ENCODE results near the gene GABRR1. TPM values are rescaled to one million over a fixed set of nuclear protein-coding genes. Genes with fewer than 3 reads are reported as not detected.

The GABRR1 gene
- total and polyA plus RNA-seq, 2 of the 13 experiments (the other 11 are each of a cell fraction or from before 2014, with no cell fraction given) = not detected

- TF ChIP-seq ZNF501 (CRISPR knock-in tag; IDR thresholded peaks at IDR 0.05) (peak; percentile 92), ZNF770 (CRISPR knock-in tag; IDR thresholded peaks at IDR 0.05) (peak; percentile 69; the same call in 1 of the 2 replicates), SALL2 (CRISPR knock-in tag; IDR thresholded peaks at IDR 0.05) (peak; percentile 87), ZKSCAN8 (CRISPR knock-in tag; IDR thresholded peaks at IDR 0.05; ENCODE audit: borderline replicate concordance) (no peak), ZBTB39 (CRISPR knock-in tag; IDR thresholded peaks at IDR 0.05) (peak; percentile 75; the same call in 1 of the 2 replicates), KMT2B (CRISPR knock-in tag; IDR thresholded peaks at IDR 0.05) (peak; percentile 78; the same call in 1 of the 2 replicates), MXI1 (IDR thresholded peaks at IDR 0.05; ENCODE audit: borderline replicate concordance, low read depth, low read length) (peak; percentile 59; the same call in 1 of the 3 replicates), ZNF777 (CRISPR knock-in tag; IDR thresholded peaks at IDR 0.05) (peak; percentile 89), SMAD1 (CRISPR knock-in tag; IDR thresholded peaks at IDR 0.05; ENCODE audit: borderline replicate concordance, low read depth) (0 out of 2 replicates have a peak, but pooled peaks have one; percentile 31), ZNF782 (CRISPR knock-in tag; IDR thresholded peaks at IDR 0.05; ENCODE audit: borderline replicate concordance) (0 out of 2 replicates have a peak, but pooled peaks have one; percentile 51), ZBTB49 (CRISPR knock-in tag; IDR thresholded peaks at IDR 0.05; ENCODE audit: borderline replicate concordance) (no peak), GZF1 (CRISPR knock-in tag; IDR thresholded peaks at IDR 0.05) (no peak; the same call in 1 of the 2 replicates), ZNF251 (CRISPR knock-in tag; IDR thresholded peaks at IDR 0.05) (no peak), ARID3A (IDR thresholded peaks at IDR 0.05; ENCODE audit: low read depth, low read length) (no peak), YY1 (IDR thresholded peaks at IDR 0.05; ENCODE audit: insufficient read depth, insufficient replicate concordance, low read depth, low read length) (peak; percentile 82), NR2F2 (IDR thresholded peaks at IDR 0.05; ENCODE audit: borderline replicate concordance, low read depth) (no peak)
Observed at GRCh38 chr6:89145956-89146717, 71.0 kb downstream of the GABRR1 start, which contains the start of gene PM20D2 (continued).
